ENCODE data around the gene DGKH.
"Not testable (repeated sequence)": the region's sequence is repeated elsewhere in the genome, so short reads cannot be mapped to it uniquely, and the experiment has no call there.

Gene DGKH

GRCh38 chr13:42075517-42075916 lies 27.1 kb downstream of the DGKH start:
- peak; percentile 20 for DNase-seq

- no peak for DNase-seq
Observed at GRCh38 chr13:42076309-42076713, 27.9 kb downstream of the DGKH start.

- DNase-seq: no peak
Observed at GRCh38 chr13:42078128-42078808, 29.8 kb downstream of the DGKH start.

DNA sequence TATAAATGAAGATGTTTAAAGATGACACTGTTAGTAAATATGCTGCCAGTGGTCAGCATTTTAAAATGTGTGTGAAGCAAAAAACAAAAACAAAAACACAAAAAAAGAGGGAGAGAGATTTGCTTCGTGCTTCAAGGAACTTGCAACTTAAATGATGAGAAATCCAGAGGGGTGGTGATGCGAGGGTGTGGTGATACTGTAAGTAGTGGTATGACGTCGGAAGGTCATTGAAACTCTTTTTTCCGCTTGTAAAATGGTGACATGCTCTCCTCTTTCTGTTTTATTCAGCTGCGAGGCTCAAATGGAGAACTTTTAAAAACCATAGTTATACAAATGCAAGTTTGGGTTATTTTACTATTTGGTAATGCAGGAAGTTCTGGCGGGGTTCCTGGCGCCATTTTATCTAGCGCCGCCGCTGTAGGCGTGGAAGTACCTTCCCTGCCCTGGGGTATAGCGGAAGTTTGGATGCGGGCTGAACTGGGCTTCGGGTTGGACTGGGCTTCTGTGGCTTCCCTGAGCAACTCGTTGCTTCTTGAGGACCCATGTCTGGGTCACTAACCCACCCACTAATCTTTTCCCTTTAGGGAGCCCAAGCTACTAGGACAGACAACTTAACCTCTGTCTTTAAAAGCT lies 34.8 kb downstream of the DGKH start:
- no peak for DNase-seq

DNA sequence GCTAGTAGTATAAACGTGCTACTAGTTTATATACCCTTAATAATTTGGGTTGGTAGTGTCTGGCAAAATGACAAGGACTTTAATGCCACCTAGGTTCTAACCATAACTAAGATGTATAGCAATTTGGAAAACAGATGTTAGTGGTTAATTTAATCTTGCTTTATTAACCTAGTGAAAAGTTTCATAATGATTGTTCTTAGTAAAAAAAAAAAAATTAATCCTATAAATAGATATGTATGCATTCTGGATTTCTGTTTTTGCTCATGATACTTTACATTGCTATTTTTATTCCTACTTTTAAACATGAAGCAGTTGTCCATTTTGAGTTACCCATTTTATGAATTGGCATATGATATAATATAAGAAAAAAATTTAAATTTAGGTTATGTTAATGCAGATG lies 36.3 kb downstream of the DGKH start:
- DNase-seq: no peak

GRCh38 chr13:42086582-42086981 lies 38.1 kb downstream of the DGKH start:
- no peak for DNase-seq

DNA sequence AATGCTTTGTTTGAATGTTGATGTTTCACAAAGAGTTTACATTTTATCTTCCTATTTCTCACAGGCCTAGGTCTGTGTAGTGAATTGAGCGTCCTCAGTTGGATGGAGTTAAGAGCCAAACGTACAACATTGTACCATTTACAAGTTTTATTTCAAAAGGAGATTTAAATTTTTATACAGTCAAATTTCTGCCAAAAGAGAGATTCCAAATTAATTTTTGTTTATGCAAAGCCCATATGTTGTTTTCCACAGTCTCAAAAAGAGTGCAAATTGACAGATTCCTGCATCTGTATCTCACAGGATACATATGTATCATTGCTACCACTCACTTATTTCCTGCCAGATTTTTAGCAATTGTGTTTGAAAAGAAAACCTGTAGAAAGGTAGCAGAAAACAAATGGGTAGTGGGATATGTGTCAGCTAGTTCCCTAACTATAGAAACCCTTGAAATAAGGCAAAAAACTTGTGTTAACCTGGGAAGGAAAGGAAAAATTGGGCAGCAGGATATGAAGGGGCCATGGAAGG lies 46.1 kb downstream of the DGKH start:
- DNase-seq: no peak

GRCh38 chr13:42096222-42096621 lies 47.8 kb downstream of the DGKH start:
- not testable (repeated sequence) for DNase-seq

GRCh38 chr13:42099962-42100675 lies 51.7 kb downstream of the DGKH start:
- no peak for DNase-seq

DNA sequence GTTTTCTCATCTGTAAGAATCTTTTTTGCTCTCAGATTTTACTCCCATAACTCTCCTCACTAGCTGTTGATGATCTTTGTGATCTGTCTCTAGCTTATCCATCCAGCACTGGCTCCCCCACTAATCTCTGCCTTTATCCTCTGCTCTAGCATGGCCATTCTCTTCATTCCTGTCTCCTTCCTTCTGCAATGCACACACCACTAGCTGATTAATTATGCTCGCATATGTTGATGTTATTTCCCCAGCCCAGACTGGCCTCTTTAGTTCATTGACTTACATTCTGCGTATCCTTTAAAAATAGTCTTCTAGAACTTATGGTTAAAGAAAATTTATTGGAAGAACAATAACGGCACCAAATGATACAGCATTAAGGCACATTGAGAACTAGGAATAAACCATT lies 52.5 kb downstream of the DGKH start:
- no peak for DNase-seq

GRCh38 chr13:42101821-42102585 lies 53.6 kb downstream of the DGKH start:
- peak; percentile 63 for DNase-seq

GRCh38 chr13:42102961-42103865 lies 54.8 kb downstream of the DGKH start:
- peak; percentile 55 for DNase-seq

DNA sequence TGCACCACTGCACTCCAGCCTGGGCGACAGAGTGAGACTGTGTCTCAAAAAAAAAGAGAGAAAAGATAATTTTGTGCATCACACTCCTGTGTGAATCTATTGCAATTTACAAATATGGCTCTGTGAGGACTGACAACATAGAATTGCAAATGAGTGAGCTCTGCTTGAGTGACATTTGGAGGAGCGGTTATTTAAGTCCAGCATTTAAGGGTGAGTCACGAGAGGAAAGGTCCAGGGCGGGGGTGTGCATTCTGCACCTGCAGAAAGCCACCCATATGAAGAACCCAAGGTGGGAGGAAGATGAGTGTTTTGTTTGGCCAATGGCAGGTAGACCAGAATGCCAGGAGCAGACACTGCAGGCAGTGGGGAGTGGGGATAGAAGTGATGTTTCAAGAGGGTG lies 58.5 kb downstream of the DGKH start:
- DNase-seq: peak; percentile 38

GRCh38 chr13:42107421-42107820 lies 59.0 kb downstream of the DGKH start:
- DNase-seq: no peak

DNA sequence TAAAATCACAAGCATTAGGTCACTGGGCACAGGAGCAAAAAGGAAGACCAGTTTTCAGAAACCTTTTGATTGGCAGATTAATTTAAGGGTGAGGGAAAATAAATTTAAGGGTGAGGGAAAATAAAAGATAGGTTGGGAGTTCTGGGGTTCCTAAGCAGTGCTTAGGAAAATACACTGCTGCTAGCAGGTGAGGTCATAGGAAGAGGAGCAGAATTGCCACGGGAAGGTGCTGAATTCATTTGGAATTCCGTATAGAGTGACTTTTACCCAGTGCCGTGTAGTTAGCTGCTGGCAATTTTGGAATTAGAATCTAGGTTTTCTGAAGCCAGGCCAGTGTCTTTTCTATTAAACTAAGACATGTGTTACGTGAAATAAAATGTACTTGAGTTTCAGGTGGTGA lies 59.8 kb downstream of the DGKH start:
- DNase-seq: no peak

DNA sequence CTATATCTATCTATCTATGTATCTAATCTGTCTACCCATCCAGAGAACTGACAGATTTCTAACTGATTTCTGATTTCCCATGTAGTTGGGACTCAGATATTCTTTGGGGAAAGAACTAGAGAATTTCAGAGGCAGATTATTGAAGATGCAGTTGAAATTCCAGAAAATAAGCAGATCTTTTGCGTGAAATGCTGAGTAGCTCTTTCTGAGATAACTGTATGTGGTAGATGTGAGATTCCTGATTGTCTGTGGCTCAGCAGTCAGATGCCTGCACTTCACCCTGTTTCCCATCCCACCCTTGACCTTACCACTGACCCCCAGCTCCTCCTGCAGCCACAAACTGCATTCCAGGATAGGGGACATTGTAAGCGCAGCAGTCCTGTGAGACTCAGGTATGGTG lies 61.5 kb downstream of the DGKH start:
- no peak for DNase-seq

- peak; percentile 69 for DNase-seq
Observed at GRCh38 chr13:42110410-42111155, 62.1 kb downstream of the DGKH start.

- no peak for DNase-seq
Observed at GRCh38 chr13:42112864-42113263, 64.4 kb downstream of the DGKH start.

DNA sequence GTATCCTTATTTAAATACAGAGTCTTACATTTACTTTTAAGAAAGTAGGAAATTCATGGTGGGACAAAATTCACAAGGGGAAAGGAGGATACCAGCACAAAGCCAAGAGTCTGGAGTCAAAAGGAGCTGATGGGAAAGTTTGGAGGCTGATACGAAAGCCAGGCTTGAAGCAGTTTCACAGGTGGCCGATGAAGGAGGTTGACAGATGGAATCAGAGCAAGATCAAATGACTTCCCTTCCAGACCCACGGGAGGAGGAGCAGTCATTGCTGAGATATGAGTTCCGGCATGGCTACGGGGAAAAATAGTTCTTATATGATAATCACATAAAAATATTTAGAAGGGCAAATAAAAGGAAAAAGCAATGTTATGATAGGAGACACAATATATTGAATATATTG lies 65.0 kb downstream of the DGKH start:
- DNase-seq: no peak

DNA sequence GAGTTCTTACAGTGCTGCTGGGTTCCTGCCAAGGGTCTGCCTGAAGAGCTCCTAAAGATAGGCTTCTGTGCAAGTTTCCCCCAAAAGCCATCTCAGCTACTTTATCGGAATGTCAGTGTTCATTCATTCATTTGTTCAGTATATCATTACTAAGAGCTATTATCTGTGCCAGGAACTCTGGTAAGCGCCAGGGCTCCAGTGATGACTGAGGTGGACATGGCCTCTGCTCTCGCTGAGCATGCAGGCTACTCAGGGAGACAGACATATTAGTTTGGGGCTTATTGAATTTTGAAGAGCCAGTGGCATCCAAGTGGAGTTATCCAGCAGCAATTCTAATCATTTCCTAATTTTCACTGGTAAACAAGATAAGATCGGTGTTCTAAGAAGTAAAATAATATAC lies 65.8 kb downstream of the DGKH start:
- DNase-seq: no peak

GRCh38 chr13:42114912-42115311 lies 66.5 kb downstream of the DGKH start:
- DNase-seq: no peak
